ENCODE data around the gene FKBP4. TPM values are rescaled to one million over a fixed set of nuclear protein-coding genes. Genes with fewer than 3 reads are reported as not detected.

FKBP4 gene
- total and polyA plus RNA-seq, 9 of the 15 experiments (the other 6 are each of a cell fraction or from before 2014, with no cell fraction given) = 16.3 to 154 (median 90.1) TPM

DNA sequence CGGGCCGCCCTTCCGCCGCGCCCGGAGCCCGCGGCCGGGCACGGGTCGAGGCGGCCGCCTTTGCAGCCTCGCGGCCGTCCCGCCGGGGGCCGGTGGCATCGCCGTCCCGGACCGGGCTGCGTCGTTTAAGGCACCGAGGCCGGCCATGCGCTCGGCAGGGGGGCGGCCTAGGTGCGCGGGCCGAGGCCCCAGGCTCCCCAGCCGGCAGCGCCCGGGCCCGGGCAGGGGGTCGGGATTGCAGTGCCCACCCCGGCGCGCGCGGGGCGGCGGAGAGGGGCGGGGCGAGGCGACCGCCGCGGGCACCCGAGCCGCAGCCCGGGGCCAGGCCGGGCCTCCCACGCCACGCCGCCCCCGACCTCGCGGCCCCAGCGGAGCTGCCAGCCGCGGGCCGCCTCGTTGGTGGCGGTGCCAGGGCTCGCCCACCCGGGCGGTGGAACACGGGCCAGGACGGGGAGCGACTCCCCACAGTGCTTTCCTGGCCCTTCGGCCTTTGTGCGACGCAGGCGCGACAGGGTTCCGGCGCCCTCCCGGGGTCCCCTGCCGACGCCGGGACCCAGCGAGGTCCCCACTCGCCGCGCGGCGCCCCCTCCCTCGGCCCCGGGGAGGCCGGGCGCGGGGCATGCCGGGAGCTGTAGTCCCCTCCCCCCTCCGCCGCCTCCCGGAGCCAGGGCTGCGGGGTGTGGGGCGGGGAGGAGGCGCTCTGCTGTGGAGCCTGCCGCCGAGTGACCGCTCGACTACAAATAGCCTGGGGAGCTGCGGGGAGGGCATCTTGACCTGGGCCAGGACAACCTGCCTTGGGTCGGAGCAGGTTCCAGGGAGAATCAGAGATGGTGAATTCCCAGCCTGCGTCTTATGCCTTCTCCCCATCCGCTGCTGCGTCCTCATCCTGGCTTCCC is 769 bp downstream of the FKBP4 start (continued):
- TF ChIP-seq, protein P1, sequence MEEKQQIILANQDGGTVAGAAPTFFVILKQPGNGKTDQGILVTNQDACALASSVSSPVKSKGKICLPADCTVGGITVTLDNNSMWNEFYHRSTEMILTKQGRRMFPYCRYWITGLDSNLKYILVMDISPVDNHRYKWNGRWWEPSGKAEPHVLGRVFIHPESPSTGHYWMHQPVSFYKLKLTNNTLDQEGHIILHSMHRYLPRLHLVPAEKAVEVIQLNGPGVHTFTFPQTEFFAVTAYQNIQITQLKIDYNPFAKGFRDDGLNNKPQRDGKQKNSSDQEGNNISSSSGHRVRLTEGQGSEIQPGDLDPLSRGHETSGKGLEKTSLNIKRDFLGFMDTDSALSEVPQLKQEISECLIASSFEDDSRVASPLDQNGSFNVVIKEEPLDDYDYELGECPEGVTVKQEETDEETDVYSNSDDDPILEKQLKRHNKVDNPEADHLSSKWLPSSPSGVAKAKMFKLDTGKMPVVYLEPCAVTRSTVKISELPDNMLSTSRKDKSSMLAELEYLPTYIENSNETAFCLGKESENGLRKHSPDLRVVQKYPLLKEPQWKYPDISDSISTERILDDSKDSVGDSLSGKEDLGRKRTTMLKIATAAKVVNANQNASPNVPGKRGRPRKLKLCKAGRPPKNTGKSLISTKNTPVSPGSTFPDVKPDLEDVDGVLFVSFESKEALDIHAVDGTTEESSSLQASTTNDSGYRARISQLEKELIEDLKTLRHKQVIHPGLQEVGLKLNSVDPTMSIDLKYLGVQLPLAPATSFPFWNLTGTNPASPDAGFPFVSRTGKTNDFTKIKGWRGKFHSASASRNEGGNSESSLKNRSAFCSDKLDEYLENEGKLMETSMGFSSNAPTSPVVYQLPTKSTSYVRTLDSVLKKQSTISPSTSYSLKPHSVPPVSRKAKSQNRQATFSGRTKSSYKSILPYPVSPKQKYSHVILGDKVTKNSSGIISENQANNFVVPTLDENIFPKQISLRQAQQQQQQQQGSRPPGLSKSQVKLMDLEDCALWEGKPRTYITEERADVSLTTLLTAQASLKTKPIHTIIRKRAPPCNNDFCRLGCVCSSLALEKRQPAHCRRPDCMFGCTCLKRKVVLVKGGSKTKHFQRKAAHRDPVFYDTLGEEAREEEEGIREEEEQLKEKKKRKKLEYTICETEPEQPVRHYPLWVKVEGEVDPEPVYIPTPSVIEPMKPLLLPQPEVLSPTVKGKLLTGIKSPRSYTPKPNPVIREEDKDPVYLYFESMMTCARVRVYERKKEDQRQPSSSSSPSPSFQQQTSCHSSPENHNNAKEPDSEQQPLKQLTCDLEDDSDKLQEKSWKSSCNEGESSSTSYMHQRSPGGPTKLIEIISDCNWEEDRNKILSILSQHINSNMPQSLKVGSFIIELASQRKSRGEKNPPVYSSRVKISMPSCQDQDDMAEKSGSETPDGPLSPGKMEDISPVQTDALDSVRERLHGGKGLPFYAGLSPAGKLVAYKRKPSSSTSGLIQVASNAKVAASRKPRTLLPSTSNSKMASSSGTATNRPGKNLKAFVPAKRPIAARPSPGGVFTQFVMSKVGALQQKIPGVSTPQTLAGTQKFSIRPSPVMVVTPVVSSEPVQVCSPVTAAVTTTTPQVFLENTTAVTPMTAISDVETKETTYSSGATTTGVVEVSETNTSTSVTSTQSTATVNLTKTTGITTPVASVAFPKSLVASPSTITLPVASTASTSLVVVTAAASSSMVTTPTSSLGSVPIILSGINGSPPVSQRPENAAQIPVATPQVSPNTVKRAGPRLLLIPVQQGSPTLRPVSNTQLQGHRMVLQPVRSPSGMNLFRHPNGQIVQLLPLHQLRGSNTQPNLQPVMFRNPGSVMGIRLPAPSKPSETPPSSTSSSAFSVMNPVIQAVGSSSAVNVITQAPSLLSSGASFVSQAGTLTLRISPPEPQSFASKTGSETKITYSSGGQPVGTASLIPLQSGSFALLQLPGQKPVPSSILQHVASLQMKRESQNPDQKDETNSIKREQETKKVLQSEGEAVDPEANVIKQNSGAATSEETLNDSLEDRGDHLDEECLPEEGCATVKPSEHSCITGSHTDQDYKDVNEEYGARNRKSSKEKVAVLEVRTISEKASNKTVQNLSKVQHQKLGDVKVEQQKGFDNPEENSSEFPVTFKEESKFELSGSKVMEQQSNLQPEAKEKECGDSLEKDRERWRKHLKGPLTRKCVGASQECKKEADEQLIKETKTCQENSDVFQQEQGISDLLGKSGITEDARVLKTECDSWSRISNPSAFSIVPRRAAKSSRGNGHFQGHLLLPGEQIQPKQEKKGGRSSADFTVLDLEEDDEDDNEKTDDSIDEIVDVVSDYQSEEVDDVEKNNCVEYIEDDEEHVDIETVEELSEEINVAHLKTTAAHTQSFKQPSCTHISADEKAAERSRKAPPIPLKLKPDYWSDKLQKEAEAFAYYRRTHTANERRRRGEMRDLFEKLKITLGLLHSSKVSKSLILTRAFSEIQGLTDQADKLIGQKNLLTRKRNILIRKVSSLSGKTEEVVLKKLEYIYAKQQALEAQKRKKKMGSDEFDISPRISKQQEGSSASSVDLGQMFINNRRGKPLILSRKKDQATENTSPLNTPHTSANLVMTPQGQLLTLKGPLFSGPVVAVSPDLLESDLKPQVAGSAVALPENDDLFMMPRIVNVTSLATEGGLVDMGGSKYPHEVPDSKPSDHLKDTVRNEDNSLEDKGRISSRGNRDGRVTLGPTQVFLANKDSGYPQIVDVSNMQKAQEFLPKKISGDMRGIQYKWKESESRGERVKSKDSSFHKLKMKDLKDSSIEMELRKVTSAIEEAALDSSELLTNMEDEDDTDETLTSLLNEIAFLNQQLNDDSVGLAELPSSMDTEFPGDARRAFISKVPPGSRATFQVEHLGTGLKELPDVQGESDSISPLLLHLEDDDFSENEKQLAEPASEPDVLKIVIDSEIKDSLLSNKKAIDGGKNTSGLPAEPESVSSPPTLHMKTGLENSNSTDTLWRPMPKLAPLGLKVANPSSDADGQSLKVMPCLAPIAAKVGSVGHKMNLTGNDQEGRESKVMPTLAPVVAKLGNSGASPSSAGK (IDR thresholded peaks at IDR 0.05) = no peak
- TF ChIP-seq, protein P2, sequence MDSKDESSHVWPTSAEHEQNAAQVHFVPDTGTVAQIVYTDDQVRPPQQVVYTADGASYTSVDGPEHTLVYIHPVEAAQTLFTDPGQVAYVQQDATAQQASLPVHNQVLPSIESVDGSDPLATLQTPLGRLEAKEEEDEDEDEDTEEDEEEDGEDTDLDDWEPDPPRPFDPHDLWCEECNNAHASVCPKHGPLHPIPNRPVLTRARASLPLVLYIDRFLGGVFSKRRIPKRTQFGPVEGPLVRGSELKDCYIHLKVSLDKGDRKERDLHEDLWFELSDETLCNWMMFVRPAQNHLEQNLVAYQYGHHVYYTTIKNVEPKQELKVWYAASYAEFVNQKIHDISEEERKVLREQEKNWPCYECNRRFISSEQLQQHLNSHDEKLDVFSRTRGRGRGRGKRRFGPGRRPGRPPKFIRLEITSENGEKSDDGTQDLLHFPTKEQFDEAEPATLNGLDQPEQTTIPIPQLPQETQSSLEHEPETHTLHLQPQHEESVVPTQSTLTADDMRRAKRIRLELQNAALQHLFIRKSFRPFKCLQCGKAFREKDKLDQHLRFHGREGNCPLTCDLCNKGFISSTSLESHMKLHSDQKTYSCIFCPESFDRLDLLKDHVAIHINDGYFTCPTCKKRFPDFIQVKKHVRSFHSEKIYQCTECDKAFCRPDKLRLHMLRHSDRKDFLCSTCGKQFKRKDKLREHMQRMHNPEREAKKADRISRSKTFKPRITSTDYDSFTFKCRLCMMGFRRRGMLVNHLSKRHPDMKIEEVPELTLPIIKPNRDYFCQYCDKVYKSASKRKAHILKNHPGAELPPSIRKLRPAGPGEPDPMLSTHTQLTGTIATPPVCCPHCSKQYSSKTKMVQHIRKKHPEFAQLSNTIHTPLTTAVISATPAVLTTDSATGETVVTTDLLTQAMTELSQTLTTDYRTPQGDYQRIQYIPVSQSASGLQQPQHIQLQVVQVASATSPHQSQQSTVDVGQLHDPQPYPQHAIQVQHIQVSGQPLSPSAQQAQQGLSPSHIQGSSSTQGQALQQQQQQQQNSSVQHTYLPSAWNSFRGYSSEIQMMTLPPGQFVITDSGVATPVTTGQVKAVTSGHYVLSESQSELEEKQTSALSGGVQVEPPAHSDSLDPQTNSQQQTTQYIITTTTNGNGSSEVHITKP (IDR thresholded peaks at IDR 0.05; ENCODE audit: partially characterized antibody) = no peak
- TF ChIP-seq GATAD2B (IDR thresholded peaks at IDR 0.05; ENCODE audit: borderline replicate concordance) (peak; percentile 23; the same call in 1 of the 2 replicates), ZNF143 (CRISPR knock-in tag; IDR thresholded peaks at IDR 0.05) (peak; percentile 80)
- TF ChIP-seq, protein P3, sequence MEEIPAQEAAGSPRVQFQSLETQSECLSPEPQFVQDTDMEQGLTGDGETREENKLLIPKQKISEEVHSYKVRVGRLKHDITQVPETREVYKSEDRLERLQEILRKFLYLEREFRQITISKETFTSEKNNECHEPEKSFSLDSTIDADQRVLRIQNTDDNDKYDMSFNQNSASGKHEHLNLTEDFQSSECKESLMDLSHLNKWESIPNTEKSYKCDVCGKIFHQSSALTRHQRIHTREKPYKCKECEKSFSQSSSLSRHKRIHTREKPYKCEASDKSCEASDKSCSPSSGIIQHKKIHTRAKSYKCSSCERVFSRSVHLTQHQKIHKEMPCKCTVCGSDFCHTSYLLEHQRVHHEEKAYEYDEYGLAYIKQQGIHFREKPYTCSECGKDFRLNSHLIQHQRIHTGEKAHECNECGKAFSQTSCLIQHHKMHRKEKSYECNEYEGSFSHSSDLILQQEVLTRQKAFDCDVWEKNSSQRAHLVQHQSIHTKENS (CRISPR knock-in tag; IDR thresholded peaks at IDR 0.05) = no peak
